AG08395 (cell line): Measurements from ENCODE around the gene TSC22D3.
A peak's percentile ranks its signal among the peaks of the same experiment; 100 is the strongest.
"Not testable (repeated sequence)": the region's sequence is repeated elsewhere in the genome, so short reads cannot be mapped to it uniquely, and the experiment has no call there.

ENCODE experiments used
- DNase-seq: peaks from one replicate; pipeline ENCODE4 v3.0.0; 2012; ENCODE audit warnings: mixed read lengths, low spot score

The TSC22D3 gene

GRCh38 chrX:107775734-107776511 lies at the start of gene TSC22D3:
TSS of gene TSC22D3 (minus strand) at chrX:107775787. CDS start at chrX:107775419, 368 bp downstream.
- DNase-seq = peak; percentile 64

DNA sequence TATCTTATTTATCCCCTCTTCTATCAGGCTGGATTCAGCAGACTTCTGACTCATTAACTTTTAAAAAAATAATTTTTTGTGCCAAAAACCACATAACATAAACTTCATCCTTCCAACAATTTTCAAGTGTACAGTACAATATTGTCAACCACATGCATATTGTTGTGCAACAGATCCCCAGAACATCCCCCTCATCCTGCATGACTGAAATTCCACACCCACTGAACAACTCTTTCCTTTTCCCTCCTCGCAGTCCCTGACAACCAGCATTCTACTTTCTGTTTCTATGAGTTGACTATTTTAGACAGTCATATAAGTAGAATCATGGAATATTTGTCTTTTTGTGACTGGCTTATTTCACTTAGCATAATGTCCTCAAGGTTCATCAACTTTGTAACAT lies 47.9 kb upstream of the TSC22D3 start:
- DNase-seq = peak; percentile 45

GRCh38 chrX:107823042-107823441 lies 47.5 kb upstream of the TSC22D3 start:
- no peak for DNase-seq

DNA sequence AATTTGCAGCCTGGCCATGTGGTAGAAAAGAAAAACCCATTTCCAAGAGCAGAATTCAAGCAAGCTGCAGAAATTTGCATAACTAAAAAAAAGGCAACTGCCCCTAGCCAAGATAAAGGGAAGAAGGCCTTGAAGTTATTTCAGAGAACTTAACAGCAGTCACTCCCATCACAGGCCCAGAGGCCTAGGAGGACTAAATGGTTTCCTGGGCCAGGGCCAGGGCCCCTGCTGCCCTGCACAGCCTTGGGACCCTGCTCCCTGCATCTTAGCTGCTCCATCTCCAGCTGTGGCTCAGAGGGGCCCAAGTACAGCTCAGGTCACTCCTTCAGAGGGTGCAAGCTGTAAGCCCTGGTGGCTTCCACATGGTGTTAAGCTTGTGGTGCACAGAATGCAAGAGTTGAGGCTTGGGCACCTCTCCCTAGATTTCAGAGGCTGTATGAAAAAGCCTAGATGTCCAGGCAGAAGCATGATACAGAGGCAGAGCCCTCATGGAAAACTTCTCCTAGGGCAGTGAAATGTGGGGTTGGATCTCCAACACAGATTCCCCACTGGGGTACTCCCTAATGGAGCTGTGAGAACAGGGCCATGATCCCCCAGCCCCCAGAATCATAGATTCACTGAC lies 43.4 kb upstream of the TSC22D3 start:
- no peak for DNase-seq

DNA sequence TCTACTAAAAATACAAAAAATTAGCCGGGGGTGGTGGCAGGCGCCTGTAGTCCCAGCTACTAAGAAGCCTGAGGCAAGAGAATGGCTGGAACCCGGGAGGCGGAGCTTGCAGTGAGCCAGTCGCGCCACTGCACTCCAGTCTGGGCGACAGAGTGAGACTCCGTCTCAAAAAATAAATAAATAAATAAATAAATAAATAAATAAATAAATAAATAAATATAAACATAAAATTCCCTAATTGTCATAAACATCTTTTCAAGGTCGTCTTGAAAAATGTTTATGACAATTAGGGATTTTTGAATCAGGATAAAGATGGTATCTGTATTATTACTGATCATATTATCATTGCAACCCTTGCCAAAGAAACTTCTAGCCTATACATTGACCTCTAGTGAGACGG lies 34.5 kb upstream of the TSC22D3 start:
- not testable (repeated sequence) for DNase-seq

GRCh38 chrX:107805179-107805578 lies 29.6 kb upstream of the TSC22D3 start:
- no peak for DNase-seq

DNA sequence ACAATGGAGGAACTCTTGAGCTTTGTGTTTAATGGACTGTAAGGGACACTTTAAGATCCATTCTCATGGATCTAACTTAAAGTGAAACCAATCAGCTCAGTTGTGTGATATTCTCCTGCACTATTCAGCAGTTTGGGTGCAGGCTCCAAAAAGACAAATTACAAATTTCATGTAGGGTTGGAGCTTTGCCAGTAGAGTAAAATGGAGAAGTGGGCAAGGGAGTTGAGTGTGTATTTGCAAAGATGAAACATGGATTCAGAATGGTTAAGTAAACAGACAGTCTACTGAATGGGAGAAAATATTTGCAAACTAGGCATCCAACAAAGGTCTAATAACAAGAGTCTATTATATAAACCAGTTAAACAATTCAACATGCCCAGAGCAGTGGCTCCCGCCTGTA lies 28.8 kb upstream of the TSC22D3 start:
- no peak for DNase-seq

- no peak for DNase-seq
These were observed 12.2 kb upstream of the TSC22D3 start for GRCh38 chrX:107787827-107788226.

GRCh38 chrX:107780525-107780924 lies 4.9 kb upstream of the TSC22D3 start:
- DNase-seq = no peak

- no peak for DNase-seq
These were observed 1.9 kb upstream of the TSC22D3 start, which contains the start of gene NCBP2L for GRCh38 chrX:107777536-107777832. TSS of gene NCBP2L (plus strand) at chrX:107777733. CDS start at chrX:107794221, 16,488 bp downstream.

GRCh38 chrX:107776649-107777535 lies 1.3 kb upstream of the TSC22D3 start:
- DNase-seq = peak; percentile 83

DNA sequence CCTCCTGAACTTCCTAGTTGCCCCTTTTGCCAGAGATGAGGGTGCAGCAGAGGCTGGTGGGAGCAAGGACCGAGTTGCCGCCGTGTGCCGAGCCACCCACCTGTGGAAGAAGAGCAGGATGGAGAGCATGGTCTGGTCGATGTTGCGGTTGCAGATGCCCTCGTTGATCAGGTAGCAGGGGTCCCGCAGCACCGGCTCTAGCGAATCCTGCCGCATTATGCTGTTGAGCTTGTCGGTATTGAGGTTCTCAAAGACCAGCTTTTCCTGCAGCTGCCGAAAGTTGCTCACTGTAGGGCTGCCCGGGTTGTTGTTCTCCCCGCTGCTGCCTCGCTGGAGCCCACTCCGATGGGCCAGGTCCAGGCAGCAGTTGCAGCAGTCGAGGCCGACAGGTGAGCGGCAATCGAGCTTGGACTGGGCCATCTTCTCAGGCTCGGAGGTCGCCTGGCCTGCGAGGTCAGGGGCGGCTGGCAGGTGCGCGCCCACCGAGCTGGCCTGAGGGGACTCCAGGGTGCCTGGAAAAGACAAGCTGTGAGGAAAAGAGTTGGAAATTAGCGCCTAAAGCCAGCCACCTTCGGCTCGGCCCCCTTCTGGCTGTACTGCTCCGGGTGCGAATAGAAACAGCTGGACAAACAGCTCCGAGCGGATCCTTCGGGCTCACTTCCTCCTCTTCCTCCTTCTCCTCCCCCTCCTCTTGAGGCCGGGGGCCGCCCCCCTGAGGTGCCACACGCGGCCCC lies 420 bp downstream of the TSC22D3 start:
- DNase-seq = no peak

DNA sequence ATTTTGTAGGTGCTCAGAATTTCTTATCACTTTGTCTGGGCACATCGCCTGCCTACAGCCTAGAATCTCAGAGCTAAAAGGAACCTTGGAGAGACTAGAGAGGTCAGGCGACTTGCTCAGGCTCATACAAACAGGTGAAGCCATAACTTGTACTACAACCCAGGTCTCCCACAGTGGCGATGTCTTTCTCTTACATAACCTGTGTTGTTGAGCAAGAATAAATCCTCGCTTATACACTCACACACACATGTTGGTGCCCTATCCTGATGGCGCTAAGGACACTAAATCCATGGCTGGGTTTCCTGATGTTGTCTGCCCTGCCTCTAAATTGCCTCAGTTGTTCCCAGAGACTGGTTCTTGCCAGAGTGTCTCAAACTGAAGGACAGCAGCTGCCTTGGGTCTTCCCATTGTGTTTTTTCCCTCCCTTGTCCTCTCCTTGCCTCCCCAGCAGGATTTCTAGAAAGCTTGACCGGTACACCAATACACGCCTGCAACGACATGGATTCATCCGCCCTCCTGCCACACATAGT lies 1.6 kb downstream of the TSC22D3 start:
- DNase-seq = no peak

- DNase-seq = no peak
These were observed 2.4 kb downstream of the TSC22D3 start for GRCh38 chrX:107773206-107773605.

DNA sequence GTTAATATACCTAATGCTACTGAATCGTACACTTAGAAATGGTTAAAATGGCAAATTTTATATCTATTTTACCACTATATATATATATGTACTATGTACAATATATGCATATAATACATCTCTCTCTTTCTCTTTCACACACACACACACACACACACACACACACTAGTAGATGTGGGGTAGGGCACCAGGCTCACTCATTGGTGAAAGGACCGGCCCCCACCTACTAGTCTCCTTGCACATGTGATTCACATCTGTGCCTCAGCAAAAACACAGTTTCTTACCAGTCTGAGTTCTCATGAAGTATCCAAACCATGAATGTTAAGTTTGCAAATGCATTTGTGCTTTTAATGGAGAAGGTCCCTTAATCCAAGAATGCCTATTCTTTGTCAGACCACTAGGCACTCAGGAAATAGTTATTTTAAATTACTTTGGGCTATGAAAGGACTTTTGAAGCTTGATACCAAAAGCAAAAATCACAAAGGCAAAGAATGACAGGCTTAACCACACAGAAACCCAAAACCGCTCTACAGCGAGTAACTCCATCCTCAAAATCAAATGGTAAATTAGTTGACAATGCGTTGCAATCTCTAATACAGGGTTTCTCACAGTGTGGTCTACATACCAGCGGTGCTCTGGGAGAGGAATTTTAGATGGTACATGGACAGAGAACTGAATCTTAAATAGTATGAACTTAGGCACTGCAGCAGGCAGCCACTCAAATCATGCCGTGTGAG lies 5.8 kb downstream of the TSC22D3 start:
- no peak for DNase-seq

GRCh38 chrX:107768051-107768450 lies 7.5 kb downstream of the TSC22D3 start:
- no peak for DNase-seq

DNA sequence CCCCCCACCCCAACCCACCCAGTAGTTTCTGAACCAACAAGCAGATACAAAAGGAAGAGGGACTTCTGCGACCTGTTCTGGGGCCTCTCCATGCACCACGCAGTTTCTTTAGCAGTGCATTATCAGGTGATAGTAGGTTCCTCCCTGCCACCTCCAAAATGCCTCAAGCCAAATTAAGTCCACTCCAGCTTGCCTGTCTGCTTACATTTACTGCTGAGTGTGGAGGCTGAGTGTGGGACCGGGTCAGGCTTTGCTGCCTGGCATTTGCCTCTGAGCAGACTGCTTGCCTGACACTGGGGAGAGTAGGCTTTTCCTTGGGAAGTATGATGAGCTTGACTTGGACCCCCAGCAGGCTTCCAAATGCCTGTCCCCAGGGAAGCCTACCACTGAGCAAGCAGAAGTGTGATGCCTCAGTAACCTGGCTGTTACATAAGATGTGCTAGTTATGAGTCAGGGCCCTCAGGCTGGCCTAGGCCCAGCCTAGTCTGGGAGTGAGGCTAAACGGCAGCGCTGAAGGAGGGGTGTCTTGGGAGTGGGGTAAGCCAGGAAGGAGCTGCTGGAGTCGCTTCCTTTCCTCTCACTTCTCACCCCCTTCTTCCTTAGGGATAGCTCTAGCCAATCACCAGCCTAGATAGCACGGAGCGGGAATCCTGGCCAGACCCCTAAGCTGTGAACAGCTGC lies 9.0 kb downstream of the TSC22D3 start:
- peak; percentile 59 for DNase-seq

- no peak for DNase-seq
These were observed 10.6 kb downstream of the TSC22D3 start for GRCh38 chrX:107764845-107765608.

DNA sequence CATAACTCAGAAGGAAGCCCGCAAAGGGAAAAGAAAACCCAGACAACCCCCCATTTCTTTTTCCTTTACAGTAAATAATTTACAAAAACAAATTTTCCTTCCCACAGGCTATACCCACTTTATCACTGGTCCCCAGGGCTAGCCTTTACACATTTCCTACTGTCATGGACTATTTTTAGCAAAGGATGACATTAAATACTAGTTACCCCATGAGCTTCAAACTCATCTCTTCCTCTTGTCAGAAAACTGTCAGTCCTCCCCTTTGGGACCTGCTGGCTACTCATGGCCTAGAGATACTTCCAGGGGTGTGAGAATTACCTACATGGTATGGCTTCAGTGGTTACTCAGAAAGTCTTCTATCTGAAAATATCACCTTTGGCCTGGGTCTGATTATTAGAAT lies 11.9 kb downstream of the TSC22D3 start:
- no peak for DNase-seq
